Mucosa of descending colon (tissue), 3 donors: Measurements from ENCODE around the gene GPR176. TPM values are rescaled to one million over a fixed set of nuclear protein-coding genes. Genes with fewer than 3 reads are reported as not detected.
A peak's percentile ranks its signal among the peaks of the same experiment; 100 is the strongest.

ENCODE experiments used
- ATAC-seq: fragments of 200-7000 bp; cut with Tn5 transposase; one replicate; pipeline ENCODE4 v1.9.1; 2020; ENCODE audit warnings: mild to moderate bottlenecking, moderate library complexity
- DNase-seq, 3 donors: peaks; one replicate each; pipeline ENCODE4 v3.0.0-alpha.2; 2020
- H3K36me3 ChIP-seq: fragments of 200-600 bp; one replicate; pipeline ENCODE4 v1.8.0; 2021; ENCODE audit warnings: low read depth, mild to moderate bottlenecking
- H3K4me1 ChIP-seq: fragments of 200-600 bp; one replicate; pipeline ENCODE4 v1.8.0; 2021; ENCODE audit warnings: low read depth, mild to moderate bottlenecking
- H3K4me3 ChIP-seq: fragments of 200-600 bp; one replicate; pipeline ENCODE4 v1.8.0; 2021; ENCODE audit warnings: mild to moderate bottlenecking
- H3K9me3 ChIP-seq: fragments of 200-600 bp; one replicate; pipeline ENCODE4 v1.8.0; 2021; ENCODE audit warnings: mild to moderate bottlenecking
- CTCF ChIP-seq: fragments of 200-600 bp; IDR thresholded peaks from one replicate; pipeline ENCODE4 v1.8.0; 2022; ENCODE audit warnings: antibody characterized with exemption, mild to moderate bottlenecking
- intact Hi-C, 2 donors: fragments of 100-400 bp; cut with DNase I in 1 of 2; cut with micrococcal nuclease in 1 of 2; formaldehyde crosslinking; loops; one replicate each; pipeline versions ENCODE4 v1.11.0 to v1.11.1; 2022; cut with DNase I, micrococcal nuclease
- total RNA-seq, 3 donors: library from RNA; stranded (reverse); fragmentation: NEBNext Ultra II Directional in 2 of 3; extraction: Animal tissue kit (Norgen Biotek cat#: 25700) in 2 of 3; gene quantifications; one replicate each; pipeline versions ENCODE4 v1.2.1 to v1.2.4, GENCODE V29; 2021 to 2023
- donor health status: DM: no; HTN: no; CAD: no; lungs with moderate emphysema.
- donor health status: DM: no; HTN: no; CAD: no.
- donor health status: DM: no; HTN: yes; CAD: no.

GPR176 gene
- total RNA-seq, 3 donors from 2014 or later = 0.32 to 4.9 (median 1.2) TPM

GRCh38 chr15:39785841-39786240 is 134.2 kb downstream of the GPR176 start:
- no peaks in the 10 kb centered on the region for H3K9me3 ChIP-seq
- ATAC-seq = no peak
- no peak for DNase-seq
- no peak overlapping the region for H3K4me3 ChIP-seq
- intact Hi-C loops = no loop called here
- no peak for TF ChIP-seq CTCF
- H3K36me3 ChIP-seq = no peaks in the 10 kb centered on the region
- H3K4me1 ChIP-seq = peaks cover 5% of the 10 kb centered on the region

GRCh38 chr15:39785139-39785538 is 134.9 kb downstream of the GPR176 start:
- intact Hi-C loops = no loop called here
- Histone ChIP-seq H3K4me3 (no peak overlapping the region), H3K4me1 (peaks cover 5% of the 10 kb centered on the region), H3K9me3 (no peaks in the 10 kb centered on the region), H3K36me3 (no peaks in the 10 kb centered on the region)
- no peak for ATAC-seq
- DNase-seq = no peak
- no peak for TF ChIP-seq CTCF

- H3K4me1 ChIP-seq = peaks cover 5% of the 10 kb centered on the region
- TF ChIP-seq CTCF = no peak
- intact Hi-C loops = no loop called here
- ATAC-seq (no peak), DNase-seq (no peak)
- H3K4me3 ChIP-seq = no peak overlapping the region
- H3K36me3 ChIP-seq = no peaks in the 10 kb centered on the region
- H3K9me3 ChIP-seq = no peaks in the 10 kb centered on the region
These were observed 135.4 kb downstream of the GPR176 start for GRCh38 chr15:39784638-39785037.

- TF ChIP-seq CTCF = no peak
- H3K4me1 ChIP-seq = peaks cover 5% of the 10 kb centered on the region
- intact Hi-C loops = no loop called here
These were observed 135.9 kb downstream of the GPR176 start for GRCh38 chr15:39784125-39784524.

GRCh38 chr15:39783244-39783820 is 136.7 kb downstream of the GPR176 start:
- intact Hi-C loops = no loop called here
- no peaks in the 10 kb centered on the region for H3K36me3 ChIP-seq
- H3K4me1 ChIP-seq = peaks cover 5% of the 10 kb centered on the region
- H3K9me3 ChIP-seq = no peaks in the 10 kb centered on the region
- DNase-seq = no peak
- TF ChIP-seq CTCF = no peak
- H3K4me3 ChIP-seq = peak overlapping the region; percentile 50
- ATAC-seq = no peak

More at GRCh38 chr15:39784125-39784524, 135.9 kb downstream of the GPR176 start:
- no peak overlapping the region for H3K4me3 ChIP-seq
- H3K36me3 ChIP-seq = no peaks in the 10 kb centered on the region
- DNase-seq = no peak
- no peaks in the 10 kb centered on the region for H3K9me3 ChIP-seq
- no peak for ATAC-seq
